NT2/D1 (cell line): ENCODE results near the gene KCNH2.

Experiments
- SUZ12 ChIP-seq: IDR thresholded peaks from 2 replicates; pipeline ENCODE4 v1.6.1; 2011; ENCODE audit not compliant: insufficient read length, insufficient read depth; ENCODE audit errors: extremely low read depth
- YY1 ChIP-seq: IDR thresholded peaks from 2 replicates; pipeline ENCODE4 v1.6.1; 2011; ENCODE audit not compliant: insufficient read length, insufficient read depth
- ZNF274 ChIP-seq: IDR thresholded peaks from 2 replicates; pipeline ENCODE4 v1.6.1; 2011; ENCODE audit warnings: mild to moderate bottlenecking, low read depth, low read length

DNA sequence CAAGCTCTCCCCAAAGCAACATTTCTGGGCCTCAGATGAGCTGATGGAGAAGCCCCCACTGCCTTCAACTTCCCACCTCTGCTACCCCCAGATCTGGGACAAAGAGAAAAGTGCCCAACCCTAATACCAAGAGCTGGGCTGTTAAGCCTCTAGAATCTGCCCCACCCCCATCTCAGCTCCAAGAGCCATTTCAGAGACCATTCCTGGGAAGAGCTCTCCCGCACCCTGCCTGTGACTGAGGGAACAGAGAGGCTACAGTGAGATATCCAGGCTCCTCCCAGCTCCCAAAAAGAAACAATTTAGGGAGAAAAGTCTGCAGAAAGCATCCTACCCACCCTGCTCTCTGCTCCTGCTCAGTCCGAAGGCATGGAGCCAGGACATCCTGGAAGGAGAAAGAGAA is 2.5 kb upstream of the KCNH2 start:
- TF ChIP-seq YY1 (no peak), SUZ12 (no peak), ZNF274 (no peak)
